H1 (cell line): ENCODE results near the gene VPS72.

Experiments used
- CTBP2 ChIP-seq: IDR thresholded peaks from 2 replicates; pipeline ENCODE4 v1.7.0; 2011; ENCODE audit warnings: borderline replicate concordance, mild to moderate bottlenecking, moderate library complexity, mixed read lengths, low read length; ENCODE audit not compliant: insufficient read depth, insufficient read length
- MAFK ChIP-seq: IDR thresholded peaks from 2 replicates; pipeline ENCODE4 v1.6.1; 2012; ENCODE audit warnings: low read depth, mild to moderate bottlenecking, improper control_type of control experiment, low read length
- RAD21 ChIP-seq, 2 experiments: IDR thresholded peaks in 1 of 2; conservative IDR thresholded peaks in 1 of 2; 2 replicates each; pipeline ENCODE4 v1.6.1; 2011; ENCODE audit warnings: low read depth in 2 of 2, low read length in 2 of 2, improper control_type of control experiment in 1 of 2, inconsistent platforms in 1 of 2, mild to moderate bottlenecking in 1 of 2, moderate library complexity in 1 of 2
- SRF ChIP-seq: IDR thresholded peaks from 2 replicates; pipeline ENCODE4 v1.6.1; 2011; ENCODE audit warnings: mild to moderate bottlenecking, low read depth, low read length, moderate library complexity
- TAF1 ChIP-seq: IDR thresholded peaks from 2 replicates; pipeline ENCODE4 v1.6.1; 2011; ENCODE audit warnings: mild to moderate bottlenecking, low read depth, low read length
- ZNF274 ChIP-seq: IDR thresholded peaks from 2 replicates; pipeline ENCODE4 v1.7.0; 2012; ENCODE audit warnings: low read length, borderline replicate concordance; ENCODE audit errors: extremely low read depth
- TF ChIP-seq, protein P1 (sequence below), 3 experiments: IDR thresholded peaks; 1 replicate in 2 of 3; 2 replicates in 1 of 3; pipeline versions ENCODE4 v1.5.1 to v1.6.1; 2011; ENCODE audit warnings: low read length in 3 of 3, mild to moderate bottlenecking in 3 of 3, inconsistent platforms in 2 of 3, low read depth in 1 of 3, moderate library complexity in 1 of 3; ENCODE audit not compliant: insufficient read depth in 1 of 3; ENCODE audit errors: control extremely low read depth in 1 of 3

DNA sequence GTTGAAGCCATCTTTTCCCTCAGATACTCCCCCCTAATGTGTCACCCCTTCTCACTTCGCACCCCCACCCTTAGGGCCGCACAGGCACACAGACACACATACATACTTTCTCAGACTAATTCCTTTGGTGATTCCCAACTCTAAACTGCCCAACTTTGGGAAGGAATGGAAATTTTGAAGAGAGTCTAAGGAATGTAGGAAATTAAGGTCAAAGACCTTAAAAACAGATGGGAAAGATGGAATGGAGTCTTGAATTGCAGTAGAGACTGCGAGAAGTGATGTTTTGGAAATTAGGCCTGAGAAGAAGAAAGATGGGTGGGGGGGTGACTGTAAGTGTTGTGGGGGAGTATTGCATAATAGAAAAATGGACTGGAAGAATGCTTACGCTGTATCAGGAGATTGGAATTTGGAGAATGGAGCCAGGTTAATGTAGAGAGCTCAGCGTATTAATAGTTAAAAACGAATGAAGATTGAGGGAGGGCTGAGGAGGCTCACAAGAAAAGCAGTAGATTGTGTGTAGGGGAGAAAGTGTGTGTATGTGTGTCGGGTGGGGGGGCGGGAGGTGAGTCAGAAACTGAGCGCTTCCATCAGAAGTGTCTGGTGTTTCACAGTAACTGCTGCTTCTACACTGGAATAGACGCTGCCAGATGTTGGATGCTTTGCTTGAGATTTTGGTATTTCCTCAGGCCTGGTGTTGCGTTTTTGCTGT lies 10.0 kb upstream of the VPS72 start:
- TF ChIP-seq ZNF274: no peak
- TF ChIP-seq, protein P1, sequence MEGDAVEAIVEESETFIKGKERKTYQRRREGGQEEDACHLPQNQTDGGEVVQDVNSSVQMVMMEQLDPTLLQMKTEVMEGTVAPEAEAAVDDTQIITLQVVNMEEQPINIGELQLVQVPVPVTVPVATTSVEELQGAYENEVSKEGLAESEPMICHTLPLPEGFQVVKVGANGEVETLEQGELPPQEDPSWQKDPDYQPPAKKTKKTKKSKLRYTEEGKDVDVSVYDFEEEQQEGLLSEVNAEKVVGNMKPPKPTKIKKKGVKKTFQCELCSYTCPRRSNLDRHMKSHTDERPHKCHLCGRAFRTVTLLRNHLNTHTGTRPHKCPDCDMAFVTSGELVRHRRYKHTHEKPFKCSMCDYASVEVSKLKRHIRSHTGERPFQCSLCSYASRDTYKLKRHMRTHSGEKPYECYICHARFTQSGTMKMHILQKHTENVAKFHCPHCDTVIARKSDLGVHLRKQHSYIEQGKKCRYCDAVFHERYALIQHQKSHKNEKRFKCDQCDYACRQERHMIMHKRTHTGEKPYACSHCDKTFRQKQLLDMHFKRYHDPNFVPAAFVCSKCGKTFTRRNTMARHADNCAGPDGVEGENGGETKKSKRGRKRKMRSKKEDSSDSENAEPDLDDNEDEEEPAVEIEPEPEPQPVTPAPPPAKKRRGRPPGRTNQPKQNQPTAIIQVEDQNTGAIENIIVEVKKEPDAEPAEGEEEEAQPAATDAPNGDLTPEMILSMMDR (IDR thresholded peaks at IDR 0.05; ENCODE audit: control extremely low read depth in 1 of 3, insufficient read depth in 1 of 3, low read depth in 1 of 3, low read length in 3 of 3): no peak
- no peak for TF ChIP-seq RAD21 (IDR thresholded peaks at IDR 0.05 in 1 of 2, conservative IDR thresholded peaks at IDR 0.05 in 1 of 2; ENCODE audit: low read depth in 2 of 2, low read length in 2 of 2)
- TF ChIP-seq TAF1: no peak
- no peak for TF ChIP-seq SRF
- TF ChIP-seq MAFK: no peak
- TF ChIP-seq CTBP2: no peak
